Glomerular visceral epithelial cell (primary cell): ENCODE measurements around the gene GVQW3.

Experiments
- DNase-seq: peaks from one replicate; pipeline ENCODE4 v3.0.0-alpha.2; 2016; ENCODE audit errors: extremely low spot score

Gene GVQW3

GRCh38 chr11:76445121-76446084 is 64.3 kb downstream of the GVQW3 start:
- DNase-seq: peak; percentile 89

- no peak for DNase-seq
Measured at GRCh38 chr11:76448506-76448905, 67.4 kb downstream of the GVQW3 start.

GRCh38 chr11:76453248-76453647 is 72.1 kb downstream of the GVQW3 start:
- DNase-seq: peak; percentile 1

GRCh38 chr11:76455331-76455730 is 74.2 kb downstream of the GVQW3 start:
- DNase-seq: no peak

- DNase-seq: no peak
Measured at GRCh38 chr11:76455931-76456330, 74.8 kb downstream of the GVQW3 start.

GRCh38 chr11:76456571-76456970 is 75.4 kb downstream of the GVQW3 start:
- no peak for DNase-seq
